ENCODE data around the gene INO80E. TPM values are rescaled to one million over a fixed set of nuclear protein-coding genes. Genes with fewer than 3 reads are reported as not detected.

The INO80E gene
- total and polyA plus RNA-seq, 2 of the 8 experiments (the other 6 are each of a cell fraction or from before 2014, with no cell fraction given) = 43.0 to 91.2 TPM

- TF ChIP-seq, protein P1, sequence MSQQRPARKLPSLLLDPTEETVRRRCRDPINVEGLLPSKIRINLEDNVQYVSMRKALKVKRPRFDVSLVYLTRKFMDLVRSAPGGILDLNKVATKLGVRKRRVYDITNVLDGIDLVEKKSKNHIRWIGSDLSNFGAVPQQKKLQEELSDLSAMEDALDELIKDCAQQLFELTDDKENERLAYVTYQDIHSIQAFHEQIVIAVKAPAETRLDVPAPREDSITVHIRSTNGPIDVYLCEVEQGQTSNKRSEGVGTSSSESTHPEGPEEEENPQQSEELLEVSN (IDR thresholded peaks at IDR 0.05) = no peak
- TF ChIP-seq NRF1 (IDR thresholded peaks at IDR 0.05; ENCODE audit: low read depth, low read length) = no peak
Measured at GRCh38 chr16:29978081-29978480, 18.0 kb upstream of the INO80E start (continued).
